Suprapubic skin (tissue), 4 donors: ENCODE measurements around the gene GRID1.

ENCODE experiments used
- CTCF ChIP-seq, 2 donors: fragments of 200-600 bp in 1 of 2; fragments of 450-650 bp in 1 of 2; sonication (generic) in 1 of 2; IDR thresholded peaks; one replicate each; pipeline ENCODE4 v1.5.1; 2016 to 2019; ENCODE audit warnings: antibody characterized with exemption in 2 of 2, mild to moderate bottlenecking in 1 of 2, moderate library complexity in 1 of 2
- EP300 ChIP-seq: sonication (generic); formaldehyde crosslinking; IDR thresholded peaks from one replicate; pipeline ENCODE4 v1.6.1; 2017; ENCODE audit warnings: antibody characterized with exemption
- POLR2A ChIP-seq, 2 donors: fragments of 450-650 bp; IDR thresholded peaks; one replicate each; pipeline ENCODE4 v1.6.1; 2017; ENCODE audit warnings: antibody characterized with exemption in 2 of 2, mild to moderate bottlenecking in 2 of 2, moderate library complexity in 2 of 2
- POLR2AphosphoS5 ChIP-seq, 3 donors: sonication (generic); formaldehyde crosslinking; IDR thresholded peaks; one replicate each; pipeline ENCODE4 v1.6.1; 2017; ENCODE audit warnings: antibody characterized with exemption in 3 of 3

GRCh38 chr10:85679061-85679460 is 687.5 kb downstream of the GRID1 start:
- TF ChIP-seq POLR2A (IDR thresholded peaks at IDR 0.05) (no peak), POLR2AphosphoS5 (IDR thresholded peaks at IDR 0.05) (no peak), CTCF (IDR thresholded peaks at IDR 0.05) (no peak), EP300 (no peak)
